ENCODE results near the gene PDE4B.
"Not testable (repeated sequence)": the region's sequence is repeated elsewhere in the genome, so short reads cannot be mapped to it uniquely, and the experiment has no call there.

The PDE4B gene

GRCh38 chr1:66412704-66413103, 620.0 kb downstream of the PDE4B start:
- no peak for DNase-seq

- no peak for DNase-seq
These were observed 620.6 kb downstream of the PDE4B start for GRCh38 chr1:66413136-66413837.

GRCh38 chr1:66413838-66414175, 621.1 kb downstream of the PDE4B start:
- DNase-seq = no peak

GRCh38 chr1:66415281-66415680, 622.6 kb downstream of the PDE4B start:
- DNase-seq = no peak

GRCh38 chr1:66415866-66416265, 623.2 kb downstream of the PDE4B start:
- DNase-seq = no peak

GRCh38 chr1:66416295-66416694, 623.6 kb downstream of the PDE4B start:
- no peak for DNase-seq

- no peak for DNase-seq
These were observed 625.3 kb downstream of the PDE4B start for GRCh38 chr1:66418021-66418420.

- DNase-seq = not testable (repeated sequence)
These were observed 627.5 kb downstream of the PDE4B start for GRCh38 chr1:66420171-66420570.

- DNase-seq = not testable (repeated sequence)
These were observed 628.2 kb downstream of the PDE4B start for GRCh38 chr1:66420906-66421305.

- no peak for DNase-seq
These were observed 630.1 kb downstream of the PDE4B start for GRCh38 chr1:66422804-66423203.

All from anterior cingulate cortex (tissue), 58 donors.